ENCODE measurements around the gene BLTP3A.

GRCh38 chr6:34816635-34817301, 24.9 kb downstream of the BLTP3A start:
- no peak for TF ChIP-seq POLR2AphosphoS5 (IDR thresholded peaks at IDR 0.05; ENCODE audit: low read depth, low read length)
- TF ChIP-seq POLR2A (IDR thresholded peaks at IDR 0.05; ENCODE audit: low read depth, low read length) = no peak
- no peak for TF ChIP-seq PAX5 (IDR thresholded peaks at IDR 0.05; ENCODE audit: insufficient read depth, low read length, severe bottlenecking)
- no peak for TF ChIP-seq TAF1 (IDR thresholded peaks at IDR 0.05; ENCODE audit: low read depth, low read length)
- no peak for TF ChIP-seq POU2F2 (IDR thresholded peaks at IDR 0.05; ENCODE audit: low read depth, low read length)
- no peak for TF ChIP-seq SPI1 (IDR thresholded peaks at IDR 0.05; ENCODE audit: low read depth, low read length)

All from GM12891 (cell line).